IMR-90 (cell line): ENCODE measurements around the gene SPATA3. TPM values are rescaled to one million over a fixed set of nuclear protein-coding genes. Genes with fewer than 3 reads are reported as not detected.

Experiments
- ATAC-seq: fragments of 200-7000 bp; cut with Tn5 transposase; 2 replicates; pipeline ENCODE4 v1.9.1; 2020; ENCODE audit warnings: low read depth, mild to moderate bottlenecking, moderate library complexity
- BruUV-seq: library from RNA; stranded (reverse); fragments of 400-500 nt; replicated peaks from 2 replicates; lab custom pipeline; 2021; lab: Mats Ljungman, UMichigan
- CTCF ChIA-PET: fragments of 300-600 bp; formaldehyde crosslinking; extraction: SDS; loops from one replicate; lab custom pipeline; 2021; ENCODE audit warnings: antibody characterized with exemption; lab: Yijun Ruan, JAX
- POLR2A ChIA-PET: fragments of 300-600 bp; sonication (Branson Sonifier 250); formaldehyde crosslinking; loops from one replicate; lab custom pipeline; 2022; ENCODE audit warnings: antibody characterized with exemption; ENCODE audit not compliant: unreplicated experiment; lab: Charles Lee
- DNase-seq: peaks from one replicate; pipeline ENCODE4 v3.0.0; 2013
- H2AFZ ChIP-seq: replicated peaks from 2 replicates; pipeline ENCODE3; 2013; ENCODE audit warnings: low read length, mild to moderate bottlenecking; ENCODE audit not compliant: poor library complexity
- H2AK5ac ChIP-seq: 2 replicates; pipeline ENCODE4 v1.6.1; 2013; ENCODE audit warnings: low read depth, low read length, inconsistent platforms
- H2AK9ac ChIP-seq: replicated peaks from 2 replicates; pipeline ENCODE3; 2013; ENCODE audit warnings: mild to moderate bottlenecking, low read depth, low read length, moderate library complexity; ENCODE audit not compliant: poor library complexity
- H2BK120ac ChIP-seq: 2 replicates; pipeline ENCODE4 v1.6.1; 2013; ENCODE audit warnings: low read depth, low read length, inconsistent platforms
- H2BK15ac ChIP-seq: 3 replicates; pipeline ENCODE4 v1.6.1; 2013; ENCODE audit warnings: low read depth, low read length, inconsistent platforms
- H2BK20ac ChIP-seq: 2 replicates; pipeline ENCODE4 v1.6.1; 2013; ENCODE audit warnings: low read depth, mild to moderate bottlenecking, inconsistent platforms, low read length, moderate library complexity
- H2BK5ac ChIP-seq: 2 replicates; pipeline ENCODE4 v1.6.1; 2013; ENCODE audit warnings: mild to moderate bottlenecking, low read depth, low read length, inconsistent platforms; ENCODE audit not compliant: poor library complexity, severe bottlenecking
- H3K14ac ChIP-seq: replicated peaks from 2 replicates; pipeline ENCODE4 v1.6.1; 2013; ENCODE audit warnings: low read depth, low read length, inconsistent platforms
- H3K18ac ChIP-seq: 2 replicates; pipeline ENCODE4 v1.6.1; 2013; ENCODE audit warnings: low read depth, low read length, control low read depth
- H3K23ac ChIP-seq: 2 replicates; pipeline ENCODE4 v1.6.1; 2013; ENCODE audit warnings: low read depth, low read length, inconsistent platforms
- H3K27ac ChIP-seq: 2 replicates; pipeline ENCODE4 v1.5.1; 2013; ENCODE audit warnings: mild to moderate bottlenecking, control low read depth, low read length; ENCODE audit not compliant: insufficient read depth
- H3K27me3 ChIP-seq: 2 replicates; pipeline ENCODE4 v1.6.1; 2013; ENCODE audit warnings: low read length; ENCODE audit not compliant: control insufficient read depth, insufficient read depth
- H3K36me3 ChIP-seq: 2 replicates; pipeline ENCODE4 v1.6.1; 2013; ENCODE audit warnings: low read length, mixed read lengths; ENCODE audit not compliant: control insufficient read depth, insufficient read depth
- H3K4ac ChIP-seq: 2 replicates; pipeline ENCODE4 v1.6.1; 2013; ENCODE audit warnings: low read depth, low read length, inconsistent platforms
- H3K4me1 ChIP-seq: 2 replicates; pipeline ENCODE4 v1.6.1; 2013; ENCODE audit warnings: low read length, mixed read lengths; ENCODE audit not compliant: control insufficient read depth, insufficient read depth
- H3K4me2 ChIP-seq: 2 replicates; pipeline ENCODE4 v1.6.1; 2013; ENCODE audit warnings: low read depth, mild to moderate bottlenecking, control low read depth, low read length, moderate library complexity
- H3K4me3 ChIP-seq: 2 replicates; pipeline ENCODE4 v1.5.1; 2013; ENCODE audit warnings: low read depth, mild to moderate bottlenecking, control low read depth, low read length, moderate library complexity; ENCODE audit not compliant: insufficient read depth
- H3K56ac ChIP-seq: 2 replicates; pipeline ENCODE4 v1.6.1; 2013; ENCODE audit warnings: low read length, inconsistent platforms; ENCODE audit not compliant: insufficient read depth; ENCODE audit errors: extremely low read depth
- H3K79me1 ChIP-seq, 2 experiments: 2 replicates each; pipeline ENCODE4 v1.6.1; 2013; ENCODE audit warnings: low read length in 2 of 2, inconsistent platforms in 1 of 2, low read depth in 1 of 2
- H3K9ac ChIP-seq: 2 replicates; pipeline ENCODE4 v1.6.1; 2013; ENCODE audit warnings: low read depth, low read length, control low read depth
- H3K9me1 ChIP-seq: 2 replicates; pipeline ENCODE4 v1.6.1; 2013; ENCODE audit warnings: low read length, inconsistent platforms; ENCODE audit not compliant: insufficient read depth
- H3K9me3 ChIP-seq: 2 replicates; pipeline ENCODE4 v1.6.1; 2013; ENCODE audit warnings: low read length; ENCODE audit not compliant: control insufficient read depth, insufficient read depth
- H4K20me1 ChIP-seq: 2 replicates; pipeline ENCODE4 v1.6.1; 2013; ENCODE audit warnings: low read length, inconsistent platforms; ENCODE audit not compliant: insufficient read depth
- H4K5ac ChIP-seq: 2 replicates; pipeline ENCODE4 v1.6.1; 2013; ENCODE audit warnings: mild to moderate bottlenecking, low read depth, low read length, control low read depth
- H4K8ac ChIP-seq, 2 experiments: 2 replicates each; pipeline ENCODE4 v1.6.1; 2013; ENCODE audit warnings: low read depth in 2 of 2, low read length in 2 of 2, control low read depth in 1 of 2, inconsistent platforms in 1 of 2
- H4K91ac ChIP-seq: 2 replicates; pipeline ENCODE4 v1.6.1; 2013; ENCODE audit warnings: low read depth, low read length, inconsistent platforms; ENCODE audit not compliant: insufficient read depth
- CEBPB ChIP-seq: IDR thresholded peaks from 2 replicates; pipeline ENCODE4 v1.6.1; 2012; ENCODE audit warnings: low read depth, low read length, improper control_type of control experiment
- CHD1 ChIP-seq: IDR thresholded peaks from 2 replicates; pipeline ENCODE4 v1.6.1; 2012; ENCODE audit warnings: low read depth, low read length, improper control_type of control experiment
- CTCF ChIP-seq: conservative IDR thresholded peaks from 2 replicates; pipeline ENCODE4 v1.5.1; 2012; ENCODE audit warnings: mild to moderate bottlenecking, low read depth, low read length, improper control_type of control experiment
- ELK1 ChIP-seq: fragments of 150-350 bp; IDR thresholded peaks from 2 replicates; pipeline ENCODE4 v1.6.1; 2016; ENCODE audit warnings: low read depth, mild to moderate bottlenecking, low read length, moderate library complexity, borderline replicate concordance
- MAFK ChIP-seq: IDR thresholded peaks from 2 replicates; pipeline ENCODE4 v1.6.1; 2012; ENCODE audit warnings: low read depth, low read length, improper control_type of control experiment
- MAZ ChIP-seq: IDR thresholded peaks from 2 replicates; pipeline ENCODE4 v1.6.1; 2012; ENCODE audit warnings: low read depth, mild to moderate bottlenecking, low read length, improper control_type of control experiment, moderate library complexity, borderline replicate concordance
- MXI1 ChIP-seq: IDR thresholded peaks from 2 replicates; pipeline ENCODE4 v1.6.1; 2012; ENCODE audit warnings: low read depth, mild to moderate bottlenecking, low read length, moderate library complexity, borderline replicate concordance
- NFE2L2 ChIP-seq: fragments of 150-350 bp; IDR thresholded peaks from 2 replicates; pipeline ENCODE4 v1.6.1; 2016; ENCODE audit warnings: low read depth, mild to moderate bottlenecking, low read length
- POLR2A ChIP-seq: IDR thresholded peaks from 2 replicates; pipeline ENCODE4 v1.6.1; 2012; ENCODE audit warnings: mild to moderate bottlenecking, low read depth, low read length
- RAD21 ChIP-seq: IDR thresholded peaks from 2 replicates; pipeline ENCODE4 v1.6.1; 2012; ENCODE audit warnings: low read length, improper control_type of control experiment
- RCOR1 ChIP-seq: IDR thresholded peaks from 2 replicates; pipeline ENCODE4 v1.6.1; 2012; ENCODE audit warnings: mild to moderate bottlenecking, low read length, improper control_type of control experiment; ENCODE audit not compliant: insufficient replicate concordance
- RFX5 ChIP-seq: IDR thresholded peaks from 2 replicates; pipeline ENCODE4 v1.8.0; 2012; ENCODE audit warnings: low read depth, mild to moderate bottlenecking, low read length, moderate library complexity
- SMC3 ChIP-seq: fragments of 150-350 bp; IDR thresholded peaks from 2 replicates; pipeline ENCODE4 v1.6.1; 2016; ENCODE audit warnings: low read depth, mild to moderate bottlenecking, antibody characterized with exemption, low read length, moderate library complexity
- USF2 ChIP-seq: fragments of 150-350 bp; IDR thresholded peaks from 2 replicates; pipeline ENCODE4 v1.6.1; 2017; ENCODE audit warnings: mild to moderate bottlenecking, antibody characterized with exemption, low read length, low read depth
- WGBS, 2 experiments: methylation state at CpG; one replicate each; pipeline versions ENCODE4 v1.1.5 to v1.1.7; 2013; ENCODE audit warnings: missing lambda C conversion rate in 2 of 2; ENCODE audit not compliant: insufficient read length in 1 of 2; ENCODE audit errors: extremely low coverage in 2 of 2; 5-methylcytosine and 5-hydroxymethylcytosine counted together
- dilution Hi-C: fragments of 300-500 bp; cut with HindIII; formaldehyde crosslinking; loops from one replicate; pipeline ENCODE4 v1.14.3; 2018; ENCODE audit warnings: low sequenced_read_pairs; ENCODE audit not compliant: unreplicated experiment
- in situ Hi-C: fragments of 300-500 bp; cut with MboI; formaldehyde crosslinking; loops from 3 replicates; pipeline ENCODE4 v1.14.3; 2019; ENCODE audit warnings: low sequenced_read_pairs, inconsistent platforms, mixed read lengths
- intact Hi-C: fragments of 100-400 bp; cut with micrococcal nuclease; formaldehyde crosslinking; loops from 2 replicates; pipeline ENCODE4 v1.10.0; 2022
- polyA plus RNA-seq, 3 experiments: library from polyadenylated mRNA; depleted of rRNA; stranded (reverse); fragments of >200 nt; gene quantifications; 2 replicates each; pipeline ENCODE4 v1.2.3, GENCODE V29; 2012; ENCODE audit warnings: low replicate concordance in 1 of 3
- total RNA-seq: library from RNA; depleted of rRNA; stranded (reverse); fragments of >200 nt; gene quantifications from 2 replicates; pipeline ENCODE4 v1.2.3, GENCODE V29; 2012

SPATA3 gene
- total and polyA plus RNA-seq, 2 of the 4 experiments (the other 2 are of a cell fraction), result not detected

GRCh38 chr2:231015926-231016325 is 20.0 kb downstream of the SPATA3 start:
- Histone ChIP-seq H3K4me3 (no peak overlapping the region), H2AK9ac (no peak overlapping the region), H3K9ac (no peak overlapping the region), H3K4ac (no peak overlapping the region), H3K4me1 (no peaks in the 10 kb centered on the region), H2BK20ac (no peak overlapping the region), H4K91ac (no peak overlapping the region), H2AK5ac (no peak overlapping the region), H2BK5ac (no peak overlapping the region), H3K27ac (no peak overlapping the region), H2BK120ac (no peak overlapping the region), H4K8ac (no peak overlapping the region), H3K27me3 (peaks cover 46% of the 10 kb centered on the region), H3K79me1 (no peaks in the 10 kb centered on the region), H3K4me2 (no peak overlapping the region), H3K14ac (no peak overlapping the region), H3K18ac (no peak overlapping the region), H2BK15ac (no peak overlapping the region), H3K9me1 (no peaks in the 10 kb centered on the region), H3K56ac (no peak overlapping the region), H4K20me1 (no peaks in the 10 kb centered on the region), H4K5ac (no peak overlapping the region), H3K9me3 (no peaks in the 10 kb centered on the region), H3K23ac (no peak overlapping the region), H3K36me3 (no peaks in the 10 kb centered on the region), H2AFZ (no peak overlapping the region)
- intact Hi-C loops (loop anchor here (10.0 kb wide), 1 partner anchor 61 kb away; no protein-coding TSS in a partner anchor), dilution Hi-C loops (no loop called here), in situ Hi-C loops (no loop called here)
- ChIA-PET CTCF (no interaction called here), POLR2A (no interaction called here)
- no TSS peak for BruUV-seq
- ATAC-seq, result no peak
- no CpG with 5 or more reads among the region's 3 CpGs for WGBS, 2 experiments
- TF ChIP-seq RAD21 (no peak), USF2 (no peak), MXI1 (no peak), NFE2L2 (no peak), RCOR1 (no peak), CTCF (no peak), SMC3 (no peak), POLR2A (no peak), MAZ (no peak), ELK1 (no peak), CHD1 (no peak), MAFK (no peak), RFX5 (no peak), CEBPB (no peak)
- DNase-seq, result no peak
